ENCODE results near the gene HOXA5. TPM values are rescaled to one million over a fixed set of nuclear protein-coding genes. Genes with fewer than 3 reads are reported as not detected.
A peak's percentile ranks its signal among the peaks of the same experiment; 100 is the strongest.

HOXA5 gene
- total RNA-seq, 6 experiments from 2014 or later, result 0.18 to 1.5 (median 0.65) TPM

DNA sequence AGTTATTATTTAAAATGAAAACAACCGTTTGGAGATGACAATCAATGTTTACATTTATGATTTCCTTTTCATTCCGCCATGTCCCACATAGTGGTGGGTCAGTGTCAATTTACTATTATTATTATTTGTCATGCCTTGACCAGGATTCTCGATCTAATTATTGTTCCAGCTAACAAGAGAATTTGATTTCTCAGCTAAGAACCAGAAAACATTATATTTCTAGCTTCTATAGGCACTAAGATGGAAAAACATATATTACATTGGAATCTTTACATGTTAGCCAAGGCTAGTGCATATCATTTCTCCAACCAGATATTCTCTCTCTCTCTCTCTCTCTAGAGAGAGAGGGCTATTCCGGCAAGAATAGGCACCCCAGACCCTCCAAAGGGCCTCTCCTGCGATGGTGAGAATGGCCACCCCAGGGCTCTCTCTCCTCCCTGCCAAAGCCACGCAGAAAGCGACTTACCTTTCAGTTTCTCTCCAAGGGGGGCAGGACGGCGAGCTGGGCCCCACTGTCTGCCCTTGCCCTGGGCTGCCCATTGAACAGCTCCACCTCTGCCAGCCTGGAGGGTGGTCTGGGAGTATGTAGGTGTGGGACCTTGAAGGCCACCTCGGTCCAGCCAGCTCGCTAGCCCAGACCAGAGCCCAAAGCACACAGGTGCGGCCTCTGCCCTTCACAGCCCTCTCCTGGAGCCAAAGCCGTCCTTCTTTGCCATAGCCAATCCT is 6.5 kb upstream of the HOXA5 start:
- Histone ChIP-seq H3K27me3 (peaks cover 30 to 68% of the 10 kb centered on the region in 2 donors), H3K9me3 (no peaks in the 10 kb centered on the region), H3K4me3 (peak overlapping the region in 1 of 3 donors; percentile 37), H3K36me3 (no peaks in the 10 kb centered on the region), H3K4me1 (peaks cover 0 to 7% (median 4%) of the 10 kb centered on the region in 4 donors), H3K27ac (no peak overlapping the region)
- intact Hi-C loops (cut with DNase I), result loop anchor here in 1 of 2 donors (10.0 kb wide), 1 partner anchor 775 kb away; no protein-coding TSS in a partner anchor
- no peak for TF ChIP-seq POLR2A (IDR thresholded peaks at IDR 0.05)
- TF ChIP-seq, protein P1, sequence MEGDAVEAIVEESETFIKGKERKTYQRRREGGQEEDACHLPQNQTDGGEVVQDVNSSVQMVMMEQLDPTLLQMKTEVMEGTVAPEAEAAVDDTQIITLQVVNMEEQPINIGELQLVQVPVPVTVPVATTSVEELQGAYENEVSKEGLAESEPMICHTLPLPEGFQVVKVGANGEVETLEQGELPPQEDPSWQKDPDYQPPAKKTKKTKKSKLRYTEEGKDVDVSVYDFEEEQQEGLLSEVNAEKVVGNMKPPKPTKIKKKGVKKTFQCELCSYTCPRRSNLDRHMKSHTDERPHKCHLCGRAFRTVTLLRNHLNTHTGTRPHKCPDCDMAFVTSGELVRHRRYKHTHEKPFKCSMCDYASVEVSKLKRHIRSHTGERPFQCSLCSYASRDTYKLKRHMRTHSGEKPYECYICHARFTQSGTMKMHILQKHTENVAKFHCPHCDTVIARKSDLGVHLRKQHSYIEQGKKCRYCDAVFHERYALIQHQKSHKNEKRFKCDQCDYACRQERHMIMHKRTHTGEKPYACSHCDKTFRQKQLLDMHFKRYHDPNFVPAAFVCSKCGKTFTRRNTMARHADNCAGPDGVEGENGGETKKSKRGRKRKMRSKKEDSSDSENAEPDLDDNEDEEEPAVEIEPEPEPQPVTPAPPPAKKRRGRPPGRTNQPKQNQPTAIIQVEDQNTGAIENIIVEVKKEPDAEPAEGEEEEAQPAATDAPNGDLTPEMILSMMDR (IDR thresholded peaks at IDR 0.05), result no peak
- DNase-seq (no peak), ATAC-seq (no peak)
- 33% methylated on average over 8 of the region's 13 CpGs for WGBS (ENCODE audit: insufficient coverage, low coverage, low lambda C conversion rate, missing lambda C conversion rate)

DNA sequence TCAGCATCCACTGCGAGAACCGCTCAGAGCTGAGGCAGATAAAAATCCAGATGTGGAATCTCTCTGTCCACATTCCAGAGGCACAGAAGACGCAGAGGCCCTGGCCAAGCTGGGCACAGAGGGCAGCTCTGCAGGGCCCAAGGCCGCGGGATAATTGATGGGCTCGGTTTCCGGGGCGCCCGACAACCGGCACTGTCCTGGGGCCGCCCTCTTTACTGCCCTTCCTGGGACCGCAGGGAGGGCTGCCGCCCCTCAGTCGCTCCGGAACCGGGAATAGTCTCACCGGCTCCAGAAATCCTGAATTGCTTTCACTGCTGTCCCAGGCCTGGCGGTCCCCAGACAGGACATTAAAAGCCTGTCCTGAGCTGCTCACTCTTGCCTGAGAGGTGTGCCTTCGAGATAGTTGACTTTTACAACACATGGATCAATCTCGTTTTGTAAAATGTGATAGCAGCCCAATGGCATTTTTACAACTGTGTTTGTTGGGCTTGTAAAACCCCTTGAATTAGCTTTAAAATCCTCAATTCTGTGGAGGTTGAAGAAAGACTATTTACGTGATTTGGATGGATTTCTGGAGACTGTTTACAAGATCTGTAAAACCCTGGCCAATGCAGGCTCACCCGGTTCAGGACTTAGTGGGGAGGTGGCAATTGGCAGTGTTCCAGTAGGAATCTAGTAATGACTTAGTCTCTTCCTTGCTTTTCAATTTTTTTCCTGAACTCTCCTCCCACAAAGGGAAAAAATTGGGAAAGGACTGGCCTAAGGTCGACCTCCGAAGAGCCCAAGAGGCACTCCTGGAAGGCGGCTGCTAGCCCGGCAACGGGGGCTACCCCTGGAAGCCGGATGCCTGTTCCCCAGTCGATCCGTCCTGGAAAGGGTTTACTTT is 5.5 kb upstream of the HOXA5 start:
- Histone ChIP-seq H3K27ac (no peak overlapping the region), H3K27me3 (peaks cover 23 to 68% of the 10 kb centered on the region in 2 donors), H3K4me1 (peaks cover 0 to 5% (median 3%) of the 10 kb centered on the region in 4 donors), H3K36me3 (no peaks in the 10 kb centered on the region), H3K4me3 (no peak overlapping the region), H3K9me3 (no peaks in the 10 kb centered on the region)
- DNase-seq, result no peak
- intact Hi-C loops (cut with DNase I), result no loop called here
- 23% methylated on average over 24 of the region's 30 CpGs for WGBS (ENCODE audit: insufficient coverage, low coverage, low lambda C conversion rate, missing lambda C conversion rate)
- no peak for ATAC-seq
- TF ChIP-seq, protein P1 (IDR thresholded peaks at IDR 0.05), result no peak

DNA sequence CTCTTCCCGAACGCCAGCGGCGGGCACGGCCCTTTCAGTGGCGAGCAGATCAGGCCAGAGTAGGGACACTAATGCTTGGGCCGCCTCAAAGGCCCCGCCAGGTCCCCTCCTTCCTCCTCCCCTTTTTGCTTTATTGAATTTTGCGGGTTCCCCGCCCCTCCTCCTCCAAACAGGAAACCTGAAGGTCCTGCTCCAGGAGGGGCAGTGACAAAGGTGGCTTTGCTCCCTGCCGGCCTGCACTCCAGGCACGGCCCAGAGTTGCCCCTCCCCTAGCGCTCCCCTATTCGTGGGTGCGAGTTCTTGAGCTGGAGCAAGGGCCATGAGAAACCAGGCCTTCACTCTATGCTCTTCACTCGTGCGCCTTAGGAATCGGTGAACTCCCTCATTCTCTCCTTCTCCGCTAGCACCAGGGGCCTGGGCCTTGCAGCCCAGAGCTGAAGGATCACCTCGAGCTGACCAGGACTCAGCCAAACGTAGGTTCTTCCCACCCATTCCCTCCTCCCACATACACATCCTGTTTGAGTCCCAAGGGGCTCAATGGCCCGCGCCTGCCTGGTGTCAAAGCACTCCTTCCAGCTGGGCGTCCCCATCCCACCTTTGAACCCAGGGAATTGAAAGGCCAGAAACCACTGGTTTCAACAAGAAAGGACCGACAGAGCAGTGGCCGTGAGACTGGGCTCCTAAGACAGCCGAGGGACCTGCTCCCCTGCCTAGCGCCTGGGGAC is 4.7 kb upstream of the HOXA5 start:
- DNase-seq, result no peak
- Histone ChIP-seq H3K9me3 (no peaks in the 10 kb centered on the region), H3K4me1 (peaks cover 0 to 5% (median 3%) of the 10 kb centered on the region in 4 donors), H3K4me3 (peak overlapping the region in 2 of 3 donors; percentile 9 to 31), H3K27me3 (peaks cover 18 to 68% of the 10 kb centered on the region in 2 donors), H3K36me3 (no peaks in the 10 kb centered on the region), H3K27ac (no peak overlapping the region)
- intact Hi-C loops (cut with DNase I), result no loop called here
- TF ChIP-seq, protein P1 (IDR thresholded peaks at IDR 0.05), result no peak
- TF ChIP-seq POLR2A (IDR thresholded peaks at IDR 0.05), result no peak
- 18% methylated on average over 11 of the region's 28 CpGs for WGBS (ENCODE audit: insufficient coverage, low coverage, low lambda C conversion rate, missing lambda C conversion rate)
- no peak for ATAC-seq

DNA sequence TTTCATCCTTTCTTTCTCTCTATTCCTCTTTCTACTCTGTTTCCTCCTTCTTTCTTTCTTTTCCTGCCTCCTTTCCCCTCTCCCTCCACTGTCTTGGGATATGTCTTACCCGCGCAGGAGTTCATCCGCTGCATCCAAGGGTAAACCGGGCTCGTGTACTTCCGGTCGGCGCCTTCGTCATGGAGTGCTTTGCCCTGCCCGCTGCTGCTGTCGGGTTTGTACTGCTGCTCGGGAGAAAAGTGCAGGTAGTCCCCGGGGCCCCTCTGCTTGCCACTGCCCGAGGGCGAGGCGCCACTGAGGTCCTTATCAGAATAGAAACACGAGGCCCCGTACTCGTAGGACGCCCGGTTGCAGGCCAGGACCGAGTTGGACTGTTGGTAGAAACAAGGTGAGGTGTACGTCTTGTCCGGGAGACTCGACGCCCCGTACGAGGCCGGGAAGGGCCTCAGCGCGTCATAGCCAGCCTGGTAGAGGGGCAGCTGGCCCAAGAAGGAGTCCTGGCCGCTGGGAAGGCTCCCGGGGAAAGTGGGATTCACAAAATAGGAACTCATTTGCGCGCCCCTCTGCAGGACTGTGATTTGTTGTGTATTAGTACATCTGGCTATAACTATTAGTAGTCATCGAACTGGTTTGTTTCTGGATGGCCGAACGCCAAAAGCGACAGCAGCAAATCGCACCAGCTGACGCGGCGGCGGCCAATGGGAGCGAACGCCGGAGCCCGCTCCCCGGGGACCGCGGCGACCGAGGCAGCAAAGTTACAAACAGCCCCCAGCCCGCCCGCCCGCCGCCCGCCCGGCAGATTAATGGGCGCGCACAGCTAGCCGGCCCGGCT is 3.9 kb upstream of the HOXA5 start, which contains the start of gene HOXA6:
HOXA6 (minus strand) TSS at position 576 of the 832 bp plus-strand sequence; CDS start at position 551, 25 bp downstream.
- no peaks in the 10 kb centered on the region for H3K9me3 ChIP-seq
- H3K4me1 ChIP-seq, result peaks cover 0 to 5% (median 3%) of the 10 kb centered on the region in 4 donors
- TF ChIP-seq POLR2A (IDR thresholded peaks at IDR 0.05), result no peak
- TF ChIP-seq, protein P1 (IDR thresholded peaks at IDR 0.05), result no peak
- peaks cover 14 to 68% of the 10 kb centered on the region in 2 donors for H3K27me3 ChIP-seq
- H3K36me3 ChIP-seq, result no peaks in the 10 kb centered on the region
- DNase-seq (peak in 1 of 3 donors; percentile 54), ATAC-seq (no peak)
- intact Hi-C loops (cut with DNase I), result no loop called here
- WGBS (ENCODE audit: insufficient coverage, low coverage, low lambda C conversion rate, missing lambda C conversion rate), result 13% methylated on average over 31 of the region's 63 CpGs
- H3K27ac ChIP-seq, result no peak within 1 kb of the TSS
- peak within 1 kb of the TSS in 2 of 3 donors; percentile 9 to 31 for H3K4me3 ChIP-seq
